ENCODE measurements around the gene CHST11.

- TF ChIP-seq EZH2phosphoT487 (IDR thresholded peaks at IDR 0.05; ENCODE audit: borderline replicate concordance, low read length) (no peak), CTCF (IDR thresholded peaks at IDR 0.05; ENCODE audit: low read depth, low read length, poor library complexity, severe bottlenecking) (no peak)
Observed at GRCh38 chr12:104566244-104566993, 109.7 kb downstream of the CHST11 start.

All from DOHH2 (cell line).